ENCODE data around the gene GCLC. TPM values are rescaled to one million over a fixed set of nuclear protein-coding genes. Genes with fewer than 3 reads are reported as not detected.

Gene GCLC
- polyA plus RNA-seq, 3 donors: 21.1 to 25.0 (median 24.0) TPM

GRCh38 chr6:53461041-53461656, 83.8 kb downstream of the GCLC start:
- no peak for DNase-seq (ENCODE audit: low read depth in 3 of 3, low spot score in 2 of 3)

GRCh38 chr6:53458105-53458866, 86.6 kb downstream of the GCLC start:
- DNase-seq (ENCODE audit: low read depth in 3 of 3, low spot score in 2 of 3): no peak

- no peak for DNase-seq (ENCODE audit: low read depth in 3 of 3, low spot score in 2 of 3)
These were observed 88.1 kb downstream of the GCLC start for GRCh38 chr6:53456809-53457208.

- DNase-seq (ENCODE audit: low read depth in 3 of 3, low spot score in 2 of 3): no peak
These were observed 89.2 kb downstream of the GCLC start for GRCh38 chr6:53455678-53456077.

- DNase-seq (ENCODE audit: low read depth in 3 of 3, low spot score in 2 of 3): no peak
These were observed 93.7 kb downstream of the GCLC start for GRCh38 chr6:53451165-53451564.

- DNase-seq (ENCODE audit: low read depth in 3 of 3, low spot score in 2 of 3): no peak
These were observed 97.0 kb downstream of the GCLC start for GRCh38 chr6:53447865-53448264.

Other genes with a start within 250 kb of the GCLC start
- 10 to 100 TPM; 76.8 to 79.4 (median 79.4) TPM for gene ELOVL5, start 196.2 kb downstream of the GCLC start, polyA plus RNA-seq (ENCODE audit: insufficient read length in 3 of 3)
- gene KLHL31, start 120.7 kb upstream of the GCLC start, polyA plus RNA-seq (ENCODE audit: insufficient read length in 3 of 3): 1 to 10 TPM; 1.8 to 2.2 (median 1.9) TPM
- gene LRRC1, start 249.9 kb upstream of the GCLC start, polyA plus RNA-seq (ENCODE audit: insufficient read length in 3 of 3): 10 to 100 TPM; 27.1 to 29.4 (median 28.8) TPM

Data from right renal cortex interstitium (tissue), 3 donors.